Hematopoietic multipotent progenitor cell (in vitro differentiated cells): ENCODE results near the gene ENTPD1. TPM values are rescaled to one million over a fixed set of nuclear protein-coding genes. Genes with fewer than 3 reads are reported as not detected.

Experiments used
- DNase-seq, 3 donors: peaks; one replicate each; pipeline ENCODE4 v3.0.0-alpha.2; 2011 to 2015; ENCODE audit warnings: low read depth in 2 of 3, low spot score in 2 of 3
- total RNA-seq: library from RNA; depleted of rRNA; stranded (reverse); fragments of >200 nt; gene quantifications from one replicate; pipeline ENCODE4 v1.2.3, GENCODE V29; 2012

Gene ENTPD1
- total RNA-seq, 1 donor: 0.27 TPM

GRCh38 chr10:95820363-95820762 lies 64.4 kb downstream of the ENTPD1 start:
- no peak for DNase-seq

GRCh38 chr10:95821720-95822119 lies 65.8 kb downstream of the ENTPD1 start:
- DNase-seq: no peak

GRCh38 chr10:95830044-95830443 lies 74.1 kb downstream of the ENTPD1 start:
- DNase-seq: no peak

- no peak for DNase-seq
Observed at GRCh38 chr10:95831076-95831475, 75.1 kb downstream of the ENTPD1 start.

- no peak for DNase-seq
Observed at GRCh38 chr10:95831515-95831914, 75.6 kb downstream of the ENTPD1 start.

GRCh38 chr10:95832216-95833041 lies 76.5 kb downstream of the ENTPD1 start:
- peak; percentile 40 to 74 (median 68) for DNase-seq

GRCh38 chr10:95833042-95833610 lies 77.2 kb downstream of the ENTPD1 start:
- DNase-seq: no peak

- DNase-seq: no peak
Observed at GRCh38 chr10:95834406-95834805, 78.4 kb downstream of the ENTPD1 start.

GRCh38 chr10:95835149-95835860 lies 79.3 kb downstream of the ENTPD1 start:
- DNase-seq: no peak

- DNase-seq: no peak
Observed at GRCh38 chr10:95835911-95836310, 79.9 kb downstream of the ENTPD1 start.

- no peak for DNase-seq
Observed at GRCh38 chr10:95836610-95837355, 80.8 kb downstream of the ENTPD1 start.

- no peak for DNase-seq
Observed at GRCh38 chr10:95837356-95837776, 81.4 kb downstream of the ENTPD1 start.

- no peak for DNase-seq
Observed at GRCh38 chr10:95837783-95838182, 81.8 kb downstream of the ENTPD1 start.

- no peak for DNase-seq
Observed at GRCh38 chr10:95840121-95840520, 84.2 kb downstream of the ENTPD1 start.

- no peak for DNase-seq
Observed at GRCh38 chr10:95840681-95841080, 84.7 kb downstream of the ENTPD1 start.

- peak; percentile 34 to 80 (median 59) for DNase-seq
Observed at GRCh38 chr10:95841661-95842498, 85.9 kb downstream of the ENTPD1 start.

- DNase-seq: no peak
Observed at GRCh38 chr10:95845411-95845810, 89.4 kb downstream of the ENTPD1 start.

- DNase-seq: no peak
Observed at GRCh38 chr10:95847007-95847406, 91.0 kb downstream of the ENTPD1 start.

GRCh38 chr10:95848841-95849240 lies 92.9 kb downstream of the ENTPD1 start:
- DNase-seq: no peak

- no peak for DNase-seq
Observed at GRCh38 chr10:95850791-95851190, 94.8 kb downstream of the ENTPD1 start.
